ENCODE results near the gene PDGFB. TPM values are rescaled to one million over a fixed set of nuclear protein-coding genes. Genes with fewer than 3 reads are reported as not detected.

PDGFB gene
- polyA plus RNA-seq, 2 donors: 1.2 to 1.8 TPM

DNA sequence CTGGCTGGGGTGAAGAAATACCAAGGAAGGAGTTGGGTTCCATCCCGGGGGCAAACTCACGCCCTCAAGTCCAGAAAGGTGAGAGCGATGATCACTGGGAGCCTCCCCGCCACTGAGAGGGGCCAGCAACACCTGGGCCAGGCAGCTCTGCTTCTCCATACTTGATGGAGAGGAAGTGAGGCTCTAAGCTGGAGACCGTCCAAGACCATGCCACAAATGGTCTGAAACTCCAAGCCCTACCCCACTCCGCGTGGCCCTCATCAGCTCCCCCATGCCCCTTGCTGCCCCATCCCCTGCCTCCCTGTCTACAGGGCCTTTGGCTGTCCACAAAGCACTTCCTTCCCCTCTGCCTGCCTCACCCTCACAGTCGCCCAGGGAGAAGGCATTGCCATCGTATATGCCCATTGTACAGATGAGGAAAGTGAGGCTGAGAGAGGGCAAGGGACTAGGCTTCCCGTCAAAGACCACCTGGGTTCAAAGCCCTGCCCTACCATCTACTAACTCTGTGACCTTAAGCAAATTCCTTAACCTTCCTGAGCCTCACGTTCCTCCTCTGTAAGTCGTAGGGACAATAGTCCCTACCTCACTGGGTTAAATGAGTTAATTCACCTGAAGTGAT lies 4.4 kb upstream of the PDGFB start:
- H3K27me3 ChIP-seq (ENCODE audit: control insufficient read depth in 1 of 2, insufficient read depth in 2 of 2, low read length in 2 of 2): peaks cover 0 to 4% of the 10 kb centered on the region in 2 donors
- WGBS, 2 donors: 79 to 84% methylated on average over 10 to 12 of the region's 12 CpGs
- H3K4me3 ChIP-seq (ENCODE audit: low read depth in 1 of 2, low read length in 2 of 2): no peak overlapping the region
- H3K9me3 ChIP-seq (ENCODE audit: control insufficient read depth in 2 of 2, insufficient read depth in 1 of 2, low read depth in 1 of 2, low read length in 1 of 2): peaks cover 0 to 4% of the 10 kb centered on the region in 2 donors
- H3K36me3 ChIP-seq (ENCODE audit: control insufficient read depth in 2 of 2, insufficient read depth in 2 of 2, low read length in 1 of 2): no peaks in the 10 kb centered on the region
- no peak overlapping the region for H3K27ac ChIP-seq (ENCODE audit: low read depth in 2 of 2, low read length in 1 of 2)
- peaks cover 8 to 16% of the 10 kb centered on the region in 2 donors for H3K4me1 ChIP-seq (ENCODE audit: control insufficient read depth in 2 of 2, insufficient read depth in 2 of 2, low read length in 1 of 2)

DNA sequence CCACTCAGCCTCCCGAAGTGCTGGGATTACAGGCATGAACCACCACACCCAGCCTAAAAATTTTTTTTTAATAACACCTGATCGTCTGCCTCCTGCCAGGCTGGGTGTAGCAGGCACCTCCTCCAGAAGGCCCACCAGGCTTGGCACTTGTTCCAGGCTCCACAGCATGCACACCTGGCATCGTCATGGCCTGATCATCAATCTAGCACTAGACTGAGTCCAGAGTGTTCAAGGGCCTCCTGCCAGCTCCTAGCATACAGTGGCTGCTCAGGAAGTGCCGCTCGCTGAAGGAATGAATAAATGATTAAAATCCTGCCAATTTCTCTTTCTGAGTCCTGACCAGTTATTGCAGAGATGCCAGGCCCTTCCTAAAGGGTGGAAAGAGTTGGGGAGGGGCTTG lies 3.5 kb upstream of the PDGFB start:
- H3K27me3 ChIP-seq (ENCODE audit: control insufficient read depth in 1 of 2, insufficient read depth in 2 of 2, low read length in 2 of 2): peaks cover 0 to 11% of the 10 kb centered on the region in 2 donors
- H3K36me3 ChIP-seq (ENCODE audit: control insufficient read depth in 2 of 2, insufficient read depth in 2 of 2, low read length in 1 of 2): no peaks in the 10 kb centered on the region
- WGBS, 2 donors: 45 to 52% methylated on average over 5 of the region's 5 CpGs
- H3K9me3 ChIP-seq (ENCODE audit: control insufficient read depth in 2 of 2, insufficient read depth in 1 of 2, low read depth in 1 of 2, low read length in 1 of 2): no peaks in the 10 kb centered on the region
- H3K4me3 ChIP-seq (ENCODE audit: low read depth in 1 of 2, low read length in 2 of 2): no peak overlapping the region
- no peak overlapping the region for H3K27ac ChIP-seq (ENCODE audit: low read depth in 2 of 2, low read length in 1 of 2)
- peaks cover 7 to 12% of the 10 kb centered on the region in 2 donors for H3K4me1 ChIP-seq (ENCODE audit: control insufficient read depth in 2 of 2, insufficient read depth in 2 of 2, low read length in 1 of 2)

DNA sequence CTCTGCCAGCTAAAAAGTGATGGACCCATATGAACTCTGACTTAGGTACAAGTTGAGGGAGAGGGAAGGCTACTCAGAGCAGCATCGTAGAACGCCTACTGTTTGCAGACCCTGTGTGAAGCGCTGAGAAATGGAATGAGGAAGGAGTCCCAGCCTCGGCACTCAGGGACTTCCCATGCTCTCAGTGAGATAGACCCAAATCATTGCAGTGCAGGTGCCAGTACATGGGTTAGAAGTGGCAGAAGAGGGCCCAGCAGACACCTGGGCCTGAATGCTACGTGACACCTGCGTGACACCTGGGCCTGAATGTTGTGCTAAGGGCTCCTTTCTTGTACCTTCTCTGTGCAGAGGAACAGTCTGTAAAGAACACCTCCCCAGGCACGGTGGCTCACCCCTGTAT lies 2.6 kb upstream of the PDGFB start:
- Histone ChIP-seq H3K9me3 (ENCODE audit: control insufficient read depth in 2 of 2, insufficient read depth in 1 of 2, low read depth in 1 of 2, low read length in 1 of 2) (no peaks in the 10 kb centered on the region), H3K4me3 (ENCODE audit: low read depth in 1 of 2, low read length in 2 of 2) (no peak overlapping the region), H3K27ac (ENCODE audit: low read depth in 2 of 2, low read length in 1 of 2) (no peak overlapping the region), H3K36me3 (ENCODE audit: control insufficient read depth in 2 of 2, insufficient read depth in 2 of 2, low read length in 1 of 2) (no peaks in the 10 kb centered on the region), H3K27me3 (ENCODE audit: control insufficient read depth in 1 of 2, insufficient read depth in 2 of 2, low read length in 2 of 2) (peaks cover 0 to 11% of the 10 kb centered on the region in 2 donors), H3K4me1 (ENCODE audit: control insufficient read depth in 2 of 2, insufficient read depth in 2 of 2, low read length in 1 of 2) (peaks cover 7 to 12% of the 10 kb centered on the region in 2 donors)
- 81 to 89% methylated on average over 7 of the region's 7 CpGs for WGBS, 2 donors

DNA sequence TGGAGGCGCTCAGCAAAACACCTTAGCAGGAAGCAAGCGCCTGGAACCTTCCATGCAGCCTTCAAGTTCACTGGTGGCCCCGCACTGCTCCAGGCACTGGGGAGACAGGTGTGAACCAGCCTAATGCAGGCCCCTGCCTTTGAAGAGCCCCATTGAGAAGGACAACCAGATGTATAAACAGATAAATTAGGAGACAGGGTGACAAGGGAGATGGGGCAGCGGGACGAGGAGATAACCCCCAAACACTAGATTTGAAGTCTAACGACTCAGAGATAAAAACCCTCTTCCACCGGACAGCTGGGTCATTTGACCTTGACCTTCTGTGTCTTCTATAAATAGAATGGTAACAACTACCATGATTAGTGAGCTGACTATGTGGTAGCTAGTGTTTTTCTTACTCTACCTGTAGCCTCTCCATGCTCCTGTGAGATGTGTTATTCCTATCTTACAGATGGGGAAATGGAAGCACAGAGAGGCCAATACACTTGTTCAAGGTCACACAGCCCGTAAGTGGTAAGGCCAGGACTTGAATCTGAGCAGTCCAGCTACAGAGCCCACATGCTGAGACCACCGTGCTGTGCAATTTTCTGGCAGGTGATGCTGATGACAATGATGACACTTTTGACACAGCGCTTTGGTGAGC lies 2.0 kb upstream of the PDGFB start:
- 72 to 81% methylated on average over 10 of the region's 10 CpGs for WGBS, 2 donors

DNA sequence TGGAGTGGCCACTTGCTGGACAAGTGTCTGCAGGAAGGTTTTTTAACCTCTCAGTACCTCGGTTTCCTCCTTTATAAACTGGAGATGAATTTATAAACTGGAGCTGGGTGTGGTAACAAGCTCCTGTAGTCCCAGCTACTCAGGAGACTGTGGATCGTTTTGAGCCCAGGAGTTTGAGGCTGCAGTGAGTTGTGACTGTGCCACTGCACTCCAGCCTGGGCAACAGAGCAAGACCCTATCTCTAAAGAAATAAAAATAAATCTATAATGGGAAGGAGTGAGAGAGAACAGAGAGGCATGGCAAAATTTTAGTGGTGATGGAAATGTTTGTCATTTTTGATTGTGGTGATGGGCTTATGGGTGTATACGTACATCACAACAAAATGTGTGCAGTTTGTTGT lies 1.4 kb upstream of the PDGFB start:
- H3K4me1 ChIP-seq (ENCODE audit: control insufficient read depth in 2 of 2, insufficient read depth in 2 of 2, low read length in 1 of 2): peaks cover 14 to 18% of the 10 kb centered on the region in 2 donors
- WGBS, 2 donors: 83 to 87% methylated on average over 3 of the region's 3 CpGs

More for the DNA sequence above, 2.0 kb upstream of the PDGFB start:
- H3K27ac ChIP-seq (ENCODE audit: low read depth in 2 of 2, low read length in 1 of 2): no peak overlapping the region
- H3K27me3 ChIP-seq (ENCODE audit: control insufficient read depth in 1 of 2, insufficient read depth in 2 of 2, low read length in 2 of 2): peaks cover 0 to 11% of the 10 kb centered on the region in 2 donors
- no peaks in the 10 kb centered on the region for H3K36me3 ChIP-seq (ENCODE audit: control insufficient read depth in 2 of 2, insufficient read depth in 2 of 2, low read length in 1 of 2)
- H3K4me3 ChIP-seq (ENCODE audit: low read depth in 1 of 2, low read length in 2 of 2): no peak overlapping the region
- no peaks in the 10 kb centered on the region for H3K9me3 ChIP-seq (ENCODE audit: control insufficient read depth in 2 of 2, insufficient read depth in 1 of 2, low read depth in 1 of 2, low read length in 1 of 2)
- H3K4me1 ChIP-seq (ENCODE audit: control insufficient read depth in 2 of 2, insufficient read depth in 2 of 2, low read length in 1 of 2): peaks cover 11 to 12% of the 10 kb centered on the region in 2 donors

DNA sequence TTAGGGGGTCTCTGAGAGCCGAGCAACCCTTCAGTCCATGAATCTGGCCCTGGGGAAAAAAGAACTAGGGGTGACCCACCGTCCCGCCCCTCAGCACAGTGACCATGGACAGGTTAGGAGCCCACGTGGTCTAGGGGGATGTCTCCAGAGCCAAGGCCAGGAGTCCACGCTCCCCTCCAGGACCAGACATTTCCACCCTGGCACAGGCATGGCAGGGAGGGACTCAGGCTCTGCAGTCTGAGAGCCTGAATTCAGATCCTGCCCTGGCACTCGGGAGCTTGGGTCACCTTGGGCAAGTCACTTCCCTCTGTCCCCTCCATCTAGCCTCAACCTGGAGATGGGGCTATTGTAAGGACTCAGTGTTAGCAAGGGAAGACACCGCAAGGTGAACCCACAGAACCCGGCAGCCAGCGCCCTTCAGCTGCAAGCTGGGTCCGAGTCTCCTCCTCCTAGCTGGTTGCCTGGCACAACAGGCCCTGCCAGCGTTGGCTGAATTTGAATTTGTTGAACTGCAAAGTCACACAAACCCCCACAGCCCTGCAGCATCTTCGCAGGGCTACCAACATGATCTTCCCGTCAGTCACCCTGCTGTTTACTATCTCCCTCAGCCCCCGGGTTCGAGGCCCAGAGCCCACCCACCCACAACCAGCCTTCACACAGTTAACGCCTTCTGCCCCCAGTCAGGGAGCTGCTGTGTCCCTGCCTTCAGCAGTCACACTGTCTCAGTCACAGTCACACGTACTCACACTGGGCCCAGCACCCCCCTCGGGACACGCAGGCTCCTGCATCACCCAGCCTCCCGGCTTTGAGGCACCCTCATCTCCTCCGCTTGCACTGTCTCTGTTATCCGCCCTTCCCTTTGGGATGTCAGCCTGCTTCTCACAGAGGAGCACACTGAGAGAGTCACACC lies 603 bp upstream of the PDGFB start:
- H3K4me3 ChIP-seq (ENCODE audit: low read depth in 1 of 2, low read length in 2 of 2): peak overlapping the region in 1 of 2 donors; percentile 43
- H3K27ac ChIP-seq (ENCODE audit: low read depth in 2 of 2, low read length in 1 of 2): no peak overlapping the region
- H3K27me3 ChIP-seq (ENCODE audit: control insufficient read depth in 1 of 2, insufficient read depth in 2 of 2, low read length in 2 of 2): peaks cover 0 to 11% of the 10 kb centered on the region in 2 donors
- no peaks in the 10 kb centered on the region for H3K9me3 ChIP-seq (ENCODE audit: control insufficient read depth in 2 of 2, insufficient read depth in 1 of 2, low read depth in 1 of 2, low read length in 1 of 2)
- no peaks in the 10 kb centered on the region for H3K36me3 ChIP-seq (ENCODE audit: control insufficient read depth in 2 of 2, insufficient read depth in 2 of 2, low read length in 1 of 2)
- WGBS, 2 donors: 57 to 59% methylated on average over 22 of the region's 22 CpGs
- peaks cover 15 to 25% of the 10 kb centered on the region in 2 donors for H3K4me1 ChIP-seq (ENCODE audit: control insufficient read depth in 2 of 2, insufficient read depth in 2 of 2, low read length in 1 of 2)

More for the DNA sequence above, 1.4 kb upstream of the PDGFB start:
- Histone ChIP-seq H3K36me3 (ENCODE audit: control insufficient read depth in 2 of 2, insufficient read depth in 2 of 2, low read length in 1 of 2) (no peaks in the 10 kb centered on the region), H3K27me3 (ENCODE audit: control insufficient read depth in 1 of 2, insufficient read depth in 2 of 2, low read length in 2 of 2) (peaks cover 0 to 11% of the 10 kb centered on the region in 2 donors), H3K27ac (ENCODE audit: low read depth in 2 of 2, low read length in 1 of 2) (no peak overlapping the region), H3K9me3 (ENCODE audit: control insufficient read depth in 2 of 2, insufficient read depth in 1 of 2, low read depth in 1 of 2, low read length in 1 of 2) (no peaks in the 10 kb centered on the region), H3K4me3 (ENCODE audit: low read depth in 1 of 2, low read length in 2 of 2) (no peak overlapping the region)

DNA sequence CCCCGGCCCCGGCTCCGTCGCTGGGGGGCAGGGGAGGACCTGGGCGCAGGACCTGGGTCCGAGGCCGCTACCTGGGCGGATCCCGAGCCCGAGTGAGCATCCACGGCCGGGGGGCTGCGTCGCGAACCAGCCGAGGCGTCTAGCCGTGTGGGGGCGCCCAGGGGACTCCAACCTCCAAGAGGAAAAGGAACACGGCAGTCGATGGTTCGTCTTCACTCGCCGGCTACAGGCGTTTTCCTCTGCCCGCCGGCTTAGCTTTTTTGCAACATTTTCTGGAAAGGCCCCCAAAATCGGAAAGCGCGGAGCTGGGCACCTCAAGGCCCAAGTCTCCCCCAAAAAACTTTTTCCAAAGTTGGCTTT lies 666 bp downstream of the PDGFB start:
- no peaks in the 10 kb centered on the region for H3K9me3 ChIP-seq (ENCODE audit: control insufficient read depth in 2 of 2, insufficient read depth in 1 of 2, low read depth in 1 of 2, low read length in 1 of 2)
- no peaks in the 10 kb centered on the region for H3K36me3 ChIP-seq (ENCODE audit: control insufficient read depth in 2 of 2, insufficient read depth in 2 of 2, low read length in 1 of 2)
- H3K4me3 ChIP-seq (ENCODE audit: low read depth in 1 of 2, low read length in 2 of 2): peak overlapping the region; percentile 43 to 52
- H3K4me1 ChIP-seq (ENCODE audit: control insufficient read depth in 2 of 2, insufficient read depth in 2 of 2, low read length in 1 of 2): peaks cover 15 to 33% of the 10 kb centered on the region in 2 donors
- peaks cover 0 to 11% of the 10 kb centered on the region in 2 donors for H3K27me3 ChIP-seq (ENCODE audit: control insufficient read depth in 1 of 2, insufficient read depth in 2 of 2, low read length in 2 of 2)
- H3K27ac ChIP-seq (ENCODE audit: low read depth in 2 of 2, low read length in 1 of 2): peak overlapping the region; percentile 49 to 54
- WGBS, 2 donors: 0 to 1% methylated on average over 26 to 30 of the region's 30 CpGs

DNA sequence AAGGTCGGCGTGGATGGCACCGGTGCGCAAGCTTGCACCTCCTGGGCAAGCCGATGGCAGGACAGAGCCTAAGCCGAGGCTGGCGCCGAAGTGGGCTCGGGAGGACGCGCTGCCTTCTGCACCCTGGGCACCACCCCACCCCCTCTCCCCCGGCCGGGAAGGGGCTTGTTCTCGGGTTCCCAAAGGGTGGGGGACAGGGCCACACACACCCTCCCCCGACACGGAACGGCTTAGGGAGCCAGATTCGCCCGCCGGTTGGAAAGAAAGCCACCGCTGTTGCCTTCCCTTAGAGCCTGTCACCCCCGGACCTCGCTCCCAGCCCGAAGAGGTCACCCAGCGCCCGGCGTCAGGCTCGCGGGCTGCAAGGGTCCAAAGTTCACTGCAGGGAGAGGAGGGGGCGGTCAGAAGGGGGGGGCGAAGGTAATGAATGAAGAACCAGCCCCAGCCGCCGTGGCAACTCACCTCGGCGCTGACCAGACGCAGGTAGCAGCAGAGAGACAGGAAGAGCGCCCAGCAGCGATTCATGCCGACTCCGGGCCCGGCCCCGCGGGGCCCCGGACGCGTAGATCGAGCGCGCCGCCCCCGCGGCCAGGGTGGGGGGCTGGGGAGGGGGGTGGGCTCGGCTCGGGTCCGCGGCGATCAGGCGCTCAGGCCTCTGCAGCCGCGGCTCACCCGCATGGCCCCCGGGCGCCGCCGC lies 1.2 kb downstream of the PDGFB start:
- Histone ChIP-seq H3K27me3 (ENCODE audit: control insufficient read depth in 1 of 2, insufficient read depth in 2 of 2, low read length in 2 of 2) (peaks cover 0 to 11% of the 10 kb centered on the region in 2 donors), H3K4me3 (ENCODE audit: low read depth in 1 of 2, low read length in 2 of 2) (peak overlapping the region; percentile 43 to 58), H3K27ac (ENCODE audit: low read depth in 2 of 2, low read length in 1 of 2) (peak overlapping the region; percentile 49 to 54), H3K9me3 (ENCODE audit: control insufficient read depth in 2 of 2, insufficient read depth in 1 of 2, low read depth in 1 of 2, low read length in 1 of 2) (no peaks in the 10 kb centered on the region), H3K4me1 (ENCODE audit: control insufficient read depth in 2 of 2, insufficient read depth in 2 of 2, low read length in 1 of 2) (peaks cover 15 to 33% of the 10 kb centered on the region in 2 donors), H3K36me3 (ENCODE audit: control insufficient read depth in 2 of 2, insufficient read depth in 2 of 2, low read length in 1 of 2) (no peaks in the 10 kb centered on the region)
- 1% methylated on average over 43 to 65 of the region's 65 CpGs for WGBS, 2 donors
